AG08395 (cell line): ENCODE results near the gene MROH2B.

Experiments used
- DNase-seq: peaks from one replicate; pipeline ENCODE4 v3.0.0; 2012; ENCODE audit warnings: mixed read lengths, low spot score

The MROH2B gene

GRCh38 chr5:41071242-41071641 lies at the start of gene MROH2B:
TSS of gene MROH2B (minus strand) at chr5:41071342. CDS start at chr5:41070852, 490 bp downstream.
- DNase-seq, result no peak

GRCh38 chr5:41120600-41120999 lies 49.5 kb upstream of the MROH2B start:
- DNase-seq, result no peak

DNA sequence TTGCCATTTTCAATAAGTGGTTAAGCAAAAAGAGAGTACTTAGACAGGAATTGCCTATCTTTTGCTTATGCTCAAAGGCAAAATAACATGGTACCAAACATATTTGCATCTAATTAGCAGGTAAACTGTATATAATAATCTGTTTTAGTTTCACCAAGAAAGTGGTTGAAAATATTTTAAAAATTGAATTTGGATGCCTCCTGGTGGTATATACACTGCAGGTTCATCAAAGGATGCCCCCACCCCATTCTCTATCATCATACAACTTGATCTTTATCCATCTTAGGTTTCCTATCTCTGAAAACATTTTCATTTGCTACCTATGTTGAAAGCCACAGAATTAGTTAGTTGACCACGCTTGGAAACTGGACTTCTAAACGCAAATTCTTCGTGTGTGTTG lies 47.0 kb upstream of the MROH2B start:
- no peak for DNase-seq

GRCh38 chr5:41115281-41115680 lies 44.1 kb upstream of the MROH2B start:
- DNase-seq, result no peak

DNA sequence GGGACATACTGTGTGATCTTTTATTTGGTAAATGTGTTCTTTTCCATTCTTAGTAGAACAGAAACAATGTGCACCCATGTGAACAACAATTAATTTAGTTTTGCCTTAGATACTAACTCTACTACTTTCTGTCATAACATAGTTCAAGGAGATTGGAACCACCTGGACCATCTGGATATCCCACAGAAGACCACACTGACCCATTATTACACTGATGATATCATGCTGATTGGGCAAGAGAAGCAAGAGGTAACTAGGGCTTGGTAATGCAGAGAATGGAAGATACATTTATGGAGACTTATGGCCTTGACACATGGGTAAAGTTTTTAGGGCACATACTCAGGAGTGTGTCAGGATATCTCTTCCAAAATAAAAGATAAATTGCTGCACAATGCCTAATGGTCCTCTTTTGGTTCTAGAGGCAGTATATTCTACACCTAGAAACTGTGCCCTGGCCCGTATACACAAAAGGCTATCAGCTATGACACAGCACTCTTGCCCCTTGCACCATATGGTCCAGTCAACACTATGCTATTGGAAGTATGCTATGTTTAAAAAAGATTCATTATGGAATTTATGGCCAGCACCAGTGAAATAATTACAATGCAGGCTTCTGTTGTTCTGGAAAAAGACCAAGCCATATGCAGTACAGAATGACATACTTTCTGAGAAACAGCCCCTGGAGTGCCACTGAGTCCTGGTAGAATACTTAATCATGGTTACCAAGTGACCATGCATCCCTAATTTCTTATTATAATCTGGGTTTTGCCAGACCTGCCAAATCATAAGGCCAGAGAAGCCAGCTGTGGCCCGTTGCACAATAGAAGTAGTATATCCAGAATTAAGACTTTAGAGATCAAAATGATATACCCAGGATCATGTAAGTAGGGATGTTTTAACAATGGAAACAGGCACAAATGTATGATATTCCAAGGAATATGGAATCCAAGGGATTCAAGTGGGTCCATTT lies 41.6 kb upstream of the MROH2B start:
- DNase-seq, result no peak

DNA sequence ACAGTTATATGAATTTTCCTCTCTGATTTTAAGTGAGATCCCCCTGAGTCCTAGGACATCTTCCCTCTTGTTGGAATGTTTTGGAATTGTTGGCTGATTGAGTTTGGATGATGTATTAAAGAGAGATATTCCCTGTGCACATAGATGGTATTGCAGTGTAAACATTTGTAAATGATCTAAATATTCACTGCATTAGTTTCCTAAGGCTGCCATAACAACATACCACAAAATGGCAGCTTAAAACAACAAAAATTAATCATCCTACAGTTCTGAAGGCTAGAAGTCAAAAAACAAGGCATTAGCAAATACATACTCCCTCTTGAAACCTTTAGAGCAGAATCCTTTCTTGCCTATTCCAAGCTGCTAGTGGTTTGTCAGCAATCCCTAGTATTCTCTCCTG lies 38.0 kb upstream of the MROH2B start:
- DNase-seq, result no peak

- no peak for DNase-seq
These were observed 31.2 kb upstream of the MROH2B start for GRCh38 chr5:41102341-41102740.

DNA sequence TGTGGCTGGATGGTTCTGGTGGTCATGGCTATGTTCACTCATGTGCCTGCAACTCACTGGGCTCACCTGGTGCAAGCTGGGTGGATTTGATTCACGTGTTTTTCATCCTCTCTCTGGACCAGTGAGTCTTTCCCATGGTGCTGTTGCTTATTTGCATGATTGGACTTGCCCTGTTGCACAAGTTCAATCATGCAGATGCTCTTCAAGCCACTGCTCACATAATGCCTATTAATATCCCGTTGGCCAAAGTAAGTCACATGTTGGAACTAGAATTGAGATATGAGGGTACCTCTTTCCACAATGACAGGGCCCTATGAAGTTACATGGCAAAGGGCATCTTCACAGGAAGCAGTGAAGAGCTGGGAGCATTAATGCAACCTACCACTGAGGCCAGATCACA lies 26.5 kb upstream of the MROH2B start:
- no peak for DNase-seq

DNA sequence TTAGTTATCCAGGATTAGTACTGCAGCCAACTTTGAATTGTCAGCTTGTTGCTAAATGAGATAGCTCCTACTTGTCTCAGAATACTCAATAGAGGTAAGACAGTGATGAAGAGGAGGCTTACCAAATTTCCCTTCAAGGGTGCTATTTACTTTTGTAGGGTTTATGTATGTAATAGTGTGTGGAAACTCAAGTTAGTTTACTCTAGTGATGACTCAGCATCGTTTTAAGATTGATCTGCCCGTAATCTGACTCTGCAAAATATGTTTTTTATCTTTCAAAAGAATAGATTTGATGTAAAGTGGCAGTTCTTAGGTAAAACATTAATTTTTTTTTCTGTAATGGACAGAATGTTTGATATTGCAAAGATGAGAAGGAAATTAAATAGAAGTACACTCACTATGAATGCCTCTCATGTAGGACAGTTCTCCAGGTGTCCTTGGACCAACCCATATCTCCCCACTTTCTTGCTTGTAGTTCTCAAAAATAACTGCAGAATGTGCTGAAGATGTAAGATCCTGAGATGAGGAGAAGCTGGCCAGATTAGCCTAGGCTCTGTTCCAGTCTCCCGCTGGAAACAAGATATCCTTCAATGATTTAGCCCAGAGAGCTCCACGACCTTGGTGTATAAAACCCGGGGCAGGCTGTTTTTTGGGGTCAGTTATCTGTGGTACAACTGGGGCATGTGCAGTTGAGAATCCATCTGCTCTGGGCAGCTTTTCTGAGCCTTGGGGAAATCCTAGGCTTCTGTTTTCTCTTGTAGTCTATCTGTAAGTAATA lies 24.4 kb upstream of the MROH2B start:
- DNase-seq, result no peak

DNA sequence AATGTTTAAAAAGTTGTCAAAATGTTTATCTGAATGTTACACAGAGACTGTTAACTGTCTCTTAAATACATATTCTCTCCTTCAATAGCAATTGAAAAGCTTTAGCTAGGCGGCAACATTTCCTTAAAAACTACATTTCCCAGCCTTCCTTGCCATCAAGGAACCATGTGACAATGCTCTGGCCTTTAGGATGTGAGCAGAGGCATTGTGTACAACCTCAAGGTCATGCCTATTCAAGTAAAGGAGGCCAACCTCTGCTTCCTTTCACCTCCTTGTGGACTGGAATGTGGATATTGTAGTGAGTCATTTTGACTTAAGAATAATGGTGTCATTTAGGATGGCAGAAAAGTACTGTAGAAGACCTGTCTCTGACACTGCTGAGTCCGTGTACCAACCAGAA lies 23.7 kb upstream of the MROH2B start:
- no peak for DNase-seq

- no peak for DNase-seq
These were observed 22.7 kb upstream of the MROH2B start for GRCh38 chr5:41093803-41094202.

- no peak for DNase-seq
These were observed 16.3 kb upstream of the MROH2B start for GRCh38 chr5:41087461-41087860.

- DNase-seq, result no peak
These were observed 12.2 kb upstream of the MROH2B start for GRCh38 chr5:41083306-41083705.

- no peak for DNase-seq
These were observed 833 bp upstream of the MROH2B start for GRCh38 chr5:41071975-41072374.

GRCh38 chr5:41067714-41068568 lies 3.2 kb downstream of the MROH2B start:
- no peak for DNase-seq

- no peak for DNase-seq
These were observed 5.3 kb downstream of the MROH2B start for GRCh38 chr5:41065691-41066335.

DNA sequence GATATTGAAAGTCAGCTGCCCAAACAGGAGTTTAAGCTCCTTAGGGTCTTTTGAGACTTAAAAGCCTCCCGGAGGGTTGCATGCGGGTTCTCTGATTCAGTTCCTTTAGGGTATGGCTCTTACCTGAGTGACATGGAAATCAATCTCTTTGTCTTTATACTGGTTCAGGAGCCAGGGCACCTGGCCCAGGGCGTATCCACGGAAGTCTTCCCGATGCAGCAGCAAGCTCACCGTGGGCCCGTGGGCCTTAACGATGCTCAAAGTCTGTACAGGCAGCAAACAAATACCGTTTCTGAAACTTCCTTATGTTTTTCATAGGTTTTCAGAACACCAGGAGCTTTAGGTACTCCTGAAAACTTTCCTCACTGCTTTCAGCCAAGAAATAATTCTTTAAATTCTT lies 13.2 kb downstream of the MROH2B start:
- DNase-seq, result no peak

DNA sequence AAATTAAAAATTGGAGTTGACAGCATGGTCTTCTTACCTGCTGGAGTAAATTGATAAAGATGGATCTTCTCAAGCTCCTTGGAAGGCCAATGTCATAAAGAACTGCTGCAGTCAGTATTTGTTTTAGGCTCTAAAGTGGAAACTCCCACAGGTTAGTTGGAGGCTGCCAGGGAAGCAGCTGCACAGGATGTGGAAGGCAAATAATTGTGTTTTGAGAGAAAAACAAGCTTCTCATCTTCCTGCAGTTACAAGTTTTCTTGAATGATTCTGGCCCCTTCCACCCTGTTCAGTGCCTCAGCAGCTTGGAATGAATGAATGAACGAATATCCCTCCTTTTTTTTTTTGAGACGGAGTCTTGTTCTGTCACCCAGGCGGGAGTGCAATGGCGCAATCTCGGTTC lies 13.9 kb downstream of the MROH2B start:
- no peak for DNase-seq

DNA sequence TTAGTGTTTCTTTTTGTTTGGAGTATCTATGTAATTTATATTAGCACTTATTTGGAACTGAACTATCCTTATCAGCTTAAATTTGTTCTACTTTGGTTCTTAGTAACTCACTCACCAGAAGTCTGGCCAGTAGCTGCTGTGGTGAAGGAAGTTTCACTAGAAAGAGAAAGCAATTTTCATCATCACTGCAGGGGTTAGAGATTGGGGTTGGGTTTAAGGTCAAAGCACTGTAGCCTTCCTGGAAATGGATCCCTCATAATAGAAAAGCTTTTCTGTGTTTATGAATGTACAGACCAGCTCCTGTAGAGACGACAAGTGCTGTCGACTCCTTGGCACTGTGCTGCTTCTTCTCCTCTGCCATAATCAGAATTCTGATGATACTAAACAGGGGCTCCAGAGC lies 22.2 kb downstream of the MROH2B start:
- no peak for DNase-seq

DNA sequence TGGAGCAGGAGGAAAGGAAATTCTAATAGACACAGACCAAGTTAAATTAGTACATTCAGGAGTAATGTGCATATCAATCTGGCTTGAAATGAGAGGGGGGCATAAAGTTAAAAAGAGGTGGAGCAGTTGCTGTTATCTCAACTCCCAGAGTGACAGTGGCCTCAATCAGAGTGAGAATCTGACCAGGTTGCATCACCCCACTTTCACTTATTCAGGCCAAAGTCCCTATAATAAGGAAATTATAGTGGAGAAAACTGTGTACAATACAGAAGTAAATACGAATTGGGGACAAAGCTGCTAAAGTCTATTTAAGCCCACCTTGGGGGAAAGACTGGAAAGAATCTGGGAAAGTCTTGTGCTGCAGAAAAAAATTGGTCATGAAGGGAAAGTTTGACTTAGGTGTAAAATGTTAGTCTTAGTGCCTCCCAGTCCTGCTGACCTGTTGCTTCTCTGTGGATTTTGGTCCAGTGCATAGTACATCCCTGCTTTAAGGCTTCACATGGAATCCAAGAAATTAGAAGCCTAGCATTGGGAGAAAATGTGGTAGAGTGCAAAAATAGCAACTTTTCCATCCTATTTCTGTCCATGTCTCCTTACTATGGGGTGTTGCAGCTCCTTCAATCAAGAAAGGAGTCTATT lies 27.9 kb downstream of the MROH2B start:
- DNase-seq, result no peak

- DNase-seq, result no peak
These were observed 38.2 kb downstream of the MROH2B start for GRCh38 chr5:41032973-41033372.
